Esophagus muscularis mucosa (tissue), 4 donors: Measurements from ENCODE around the gene ATP1B2.

ENCODE experiments used
- EP300 ChIP-seq: sonication (generic); formaldehyde crosslinking; IDR thresholded peaks from one replicate; pipeline ENCODE4 v1.6.1; 2017; ENCODE audit warnings: antibody characterized with exemption
- POLR2AphosphoS5 ChIP-seq, 2 donors: sonication (generic); formaldehyde crosslinking; IDR thresholded peaks; one replicate each; pipeline ENCODE4 v1.6.1; 2017; ENCODE audit warnings: antibody characterized with exemption in 2 of 2
- TF ChIP-seq, protein P1 (sequence below), 3 experiments: fragments of 200-600 bp in 2 of 3; fragments of 450-650 bp in 1 of 3; sonication (generic) in 2 of 3; IDR thresholded peaks; one replicate each; pipeline ENCODE4 v1.5.1; 2017 to 2019; ENCODE audit warnings: antibody characterized with exemption in 3 of 3, mild to moderate bottlenecking in 2 of 3, moderate library complexity in 1 of 3

DNA sequence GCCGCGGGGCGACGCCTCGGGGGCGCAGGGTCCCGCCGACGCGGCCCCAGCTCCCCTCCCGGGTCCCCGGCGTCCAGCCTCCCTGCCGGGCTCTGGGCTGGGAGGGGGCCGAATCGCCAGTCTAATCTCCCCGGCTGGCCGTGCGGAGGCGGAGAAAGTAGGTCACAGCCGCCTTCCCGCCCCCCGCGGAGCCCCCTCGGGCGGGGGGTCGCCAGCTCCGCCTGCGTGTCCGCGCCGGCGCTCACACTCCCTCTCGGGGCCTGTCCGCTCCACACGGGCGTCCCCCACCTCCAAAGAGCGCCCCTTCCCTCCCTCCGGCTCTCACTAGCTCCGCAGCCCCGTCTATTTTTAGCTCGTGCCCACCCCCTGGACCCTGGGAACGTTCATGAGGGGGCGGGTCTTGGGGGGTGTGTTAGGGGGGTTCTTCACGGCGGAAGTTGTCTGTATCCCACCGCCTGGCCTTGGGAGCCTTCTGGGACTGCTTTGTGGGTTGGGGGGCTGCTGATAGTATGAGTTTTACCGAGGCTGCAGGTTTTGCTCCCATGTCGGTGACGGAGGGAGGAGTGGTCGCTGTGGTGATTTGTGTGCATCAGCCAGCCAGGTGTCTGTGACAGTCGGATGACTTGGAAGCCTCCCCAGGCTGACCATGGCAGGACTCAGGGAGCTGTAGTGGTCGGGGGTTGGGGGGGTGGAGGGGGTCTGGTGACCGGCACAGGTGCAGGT, 1.1 kb downstream of the ATP1B2 start:
- TF ChIP-seq, protein P1, sequence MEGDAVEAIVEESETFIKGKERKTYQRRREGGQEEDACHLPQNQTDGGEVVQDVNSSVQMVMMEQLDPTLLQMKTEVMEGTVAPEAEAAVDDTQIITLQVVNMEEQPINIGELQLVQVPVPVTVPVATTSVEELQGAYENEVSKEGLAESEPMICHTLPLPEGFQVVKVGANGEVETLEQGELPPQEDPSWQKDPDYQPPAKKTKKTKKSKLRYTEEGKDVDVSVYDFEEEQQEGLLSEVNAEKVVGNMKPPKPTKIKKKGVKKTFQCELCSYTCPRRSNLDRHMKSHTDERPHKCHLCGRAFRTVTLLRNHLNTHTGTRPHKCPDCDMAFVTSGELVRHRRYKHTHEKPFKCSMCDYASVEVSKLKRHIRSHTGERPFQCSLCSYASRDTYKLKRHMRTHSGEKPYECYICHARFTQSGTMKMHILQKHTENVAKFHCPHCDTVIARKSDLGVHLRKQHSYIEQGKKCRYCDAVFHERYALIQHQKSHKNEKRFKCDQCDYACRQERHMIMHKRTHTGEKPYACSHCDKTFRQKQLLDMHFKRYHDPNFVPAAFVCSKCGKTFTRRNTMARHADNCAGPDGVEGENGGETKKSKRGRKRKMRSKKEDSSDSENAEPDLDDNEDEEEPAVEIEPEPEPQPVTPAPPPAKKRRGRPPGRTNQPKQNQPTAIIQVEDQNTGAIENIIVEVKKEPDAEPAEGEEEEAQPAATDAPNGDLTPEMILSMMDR (IDR thresholded peaks at IDR 0.05), result no peak
- TF ChIP-seq EP300, result no peak
- no peak for TF ChIP-seq POLR2AphosphoS5 (IDR thresholded peaks at IDR 0.05)
